Keratinocyte (primary cell): Measurements from ENCODE around the gene SAXO1.

Experiments
- CTCF ChIP-seq, 3 experiments: IDR thresholded peaks in 1 of 3; conservative IDR thresholded peaks in 1 of 3; optimal IDR thresholded peaks in 1 of 3; 2 replicates in 2 of 3; 3 replicates in 1 of 3; pipeline versions ENCODE3 to v1.5.1; 2011; ENCODE audit warnings: low read length in 3 of 3, mild to moderate bottlenecking in 3 of 3, moderate library complexity in 2 of 3, control low read depth in 1 of 3, inconsistent platforms in 1 of 3; ENCODE audit not compliant: insufficient read depth in 2 of 3; ENCODE audit errors: extremely low read depth in 1 of 3
- EZH2 ChIP-seq: IDR thresholded peaks from one replicate; pipeline ENCODE4 v1.6.1; 2012; ENCODE audit warnings: inconsistent platforms, mild to moderate bottlenecking, low read length, moderate library complexity

DNA sequence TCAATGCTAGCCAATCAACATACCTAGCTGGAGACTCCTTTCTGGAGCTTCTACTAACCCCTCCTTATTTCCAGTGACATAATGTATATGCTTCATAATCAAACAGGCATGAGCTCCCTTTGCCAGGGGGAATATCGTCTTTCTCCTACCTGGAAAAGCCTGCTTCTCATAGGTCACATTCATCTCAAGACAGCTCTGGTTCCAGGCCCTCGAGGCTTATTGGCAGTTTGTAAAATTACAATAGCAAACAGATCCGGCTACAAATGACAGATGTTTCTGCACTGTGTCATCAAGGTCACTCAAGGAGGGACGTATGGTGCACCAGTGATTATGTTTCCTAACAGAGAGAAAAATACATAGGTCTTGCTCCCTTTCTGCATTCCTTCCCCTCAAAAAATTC is 140.0 kb downstream of the SAXO1 start:
- TF ChIP-seq CTCF (optimal IDR thresholded peaks at IDR 0.05 in 1 of 3, IDR thresholded peaks at IDR 0.05 in 1 of 3, conservative IDR thresholded peaks at IDR 0.05 in 1 of 3; ENCODE audit: extremely low read depth in 1 of 3, insufficient read depth in 2 of 3, low read length in 3 of 3): no peak
- no peak for TF ChIP-seq EZH2
